Neuron (in vitro differentiated cells): ENCODE measurements around the gene IL16.

Source experiments
- H2AFZ ChIP-seq: one replicate; pipeline ENCODE4 v1.6.1; 2013; ENCODE audit warnings: low read depth, mild to moderate bottlenecking, inconsistent platforms, low read length, moderate library complexity
- H3K27me3 ChIP-seq: one replicate; pipeline ENCODE4 v1.6.1; 2013; ENCODE audit warnings: low read length; ENCODE audit not compliant: insufficient read depth
- H3K36me3 ChIP-seq: one replicate; pipeline ENCODE4 v1.6.1; 2013; ENCODE audit warnings: low read length; ENCODE audit not compliant: insufficient read depth
- H3K4me1 ChIP-seq: one replicate; pipeline ENCODE4 v1.6.1; 2013; ENCODE audit warnings: low read length; ENCODE audit not compliant: insufficient read depth
- H3K4me3 ChIP-seq: 2 replicates; pipeline ENCODE4 v1.5.1; 2013; ENCODE audit warnings: mild to moderate bottlenecking, low read length, moderate library complexity
- H3K9me3 ChIP-seq: one replicate; pipeline ENCODE4 v1.6.1; 2013; ENCODE audit warnings: low read length

IL16 gene

GRCh38 chr15:81182031-81182755, 14.5 kb upstream of the IL16 start:
- no peaks in the 10 kb centered on the region for H3K36me3 ChIP-seq
- H3K4me1 ChIP-seq: no peaks in the 10 kb centered on the region
- peaks cover 12% of the 10 kb centered on the region for H3K27me3 ChIP-seq
- H3K9me3 ChIP-seq: no peaks in the 10 kb centered on the region
- no peak overlapping the region for H3K4me3 ChIP-seq
- H2AFZ ChIP-seq: no peak overlapping the region

DNA sequence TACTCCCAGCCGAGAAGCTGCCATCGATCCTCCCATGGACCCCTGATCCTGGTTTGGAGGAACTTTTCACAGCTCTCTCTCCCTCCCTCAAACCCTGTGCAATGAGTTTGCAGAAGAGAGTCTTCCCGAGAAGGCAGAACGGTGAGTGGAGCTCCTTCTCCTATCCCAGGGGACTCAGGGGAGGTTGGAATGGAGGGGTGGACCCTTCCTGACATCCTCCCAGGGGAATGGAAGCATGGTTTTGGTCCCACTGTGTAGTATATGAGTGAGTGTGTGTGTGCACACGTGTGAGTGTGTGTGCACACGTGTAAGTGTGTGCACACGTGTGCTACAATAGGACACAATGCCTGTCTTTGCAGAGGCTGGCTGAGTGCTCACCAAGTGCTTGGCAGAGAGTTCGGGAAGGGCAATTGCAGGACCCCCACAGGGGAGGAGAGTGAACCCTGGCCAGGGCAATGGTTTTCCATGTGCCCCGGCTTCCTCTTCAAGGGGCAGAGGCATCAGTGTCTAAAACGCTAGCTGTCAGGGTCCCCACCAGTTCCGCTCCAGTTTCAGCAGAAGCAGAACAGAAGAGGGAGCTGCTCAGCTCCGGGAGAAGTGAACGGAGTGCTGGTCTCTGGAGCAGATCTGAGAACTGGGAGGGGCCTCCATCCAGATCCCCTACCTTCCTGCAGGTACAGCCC, 13.8 kb upstream of the IL16 start:
- Histone ChIP-seq H3K36me3 (no peaks in the 10 kb centered on the region), H3K27me3 (peaks cover 12% of the 10 kb centered on the region), H3K4me3 (no peak overlapping the region), H3K4me1 (no peaks in the 10 kb centered on the region), H3K9me3 (no peaks in the 10 kb centered on the region), H2AFZ (no peak overlapping the region)

GRCh38 chr15:81183439-81183775, 13.3 kb upstream of the IL16 start:
- Histone ChIP-seq H3K27me3 (peaks cover 12% of the 10 kb centered on the region), H3K4me3 (no peak overlapping the region), H2AFZ (no peak overlapping the region), H3K4me1 (no peaks in the 10 kb centered on the region), H3K36me3 (no peaks in the 10 kb centered on the region), H3K9me3 (no peaks in the 10 kb centered on the region)

- no peaks in the 10 kb centered on the region for H3K4me1 ChIP-seq
- no peaks in the 10 kb centered on the region for H3K36me3 ChIP-seq
- H2AFZ ChIP-seq: no peak overlapping the region
- H3K9me3 ChIP-seq: no peaks in the 10 kb centered on the region
- no peak overlapping the region for H3K4me3 ChIP-seq
- H3K27me3 ChIP-seq: peaks cover 12% of the 10 kb centered on the region
Measured at GRCh38 chr15:81184188-81184587, 12.5 kb upstream of the IL16 start.

- Histone ChIP-seq H3K27me3 (peaks cover 12% of the 10 kb centered on the region), H3K4me1 (no peaks in the 10 kb centered on the region), H3K36me3 (no peaks in the 10 kb centered on the region), H3K4me3 (no peak overlapping the region), H3K9me3 (no peaks in the 10 kb centered on the region), H2AFZ (no peak overlapping the region)
Measured at GRCh38 chr15:81185631-81186295, 10.9 kb upstream of the IL16 start.

- no peaks in the 10 kb centered on the region for H3K4me1 ChIP-seq
- no peak overlapping the region for H3K4me3 ChIP-seq
- no peaks in the 10 kb centered on the region for H3K36me3 ChIP-seq
- no peaks in the 10 kb centered on the region for H3K27me3 ChIP-seq
- no peaks in the 10 kb centered on the region for H3K9me3 ChIP-seq
- H2AFZ ChIP-seq: no peak overlapping the region
Measured at GRCh38 chr15:81188354-81188753, 8.3 kb upstream of the IL16 start.

- H3K4me1 ChIP-seq: no peaks in the 10 kb centered on the region
- no peak overlapping the region for H3K4me3 ChIP-seq
- H3K27me3 ChIP-seq: no peaks in the 10 kb centered on the region
- no peaks in the 10 kb centered on the region for H3K36me3 ChIP-seq
- no peaks in the 10 kb centered on the region for H3K9me3 ChIP-seq
- no peak overlapping the region for H2AFZ ChIP-seq
Measured at GRCh38 chr15:81189583-81190283, 6.9 kb upstream of the IL16 start.

DNA sequence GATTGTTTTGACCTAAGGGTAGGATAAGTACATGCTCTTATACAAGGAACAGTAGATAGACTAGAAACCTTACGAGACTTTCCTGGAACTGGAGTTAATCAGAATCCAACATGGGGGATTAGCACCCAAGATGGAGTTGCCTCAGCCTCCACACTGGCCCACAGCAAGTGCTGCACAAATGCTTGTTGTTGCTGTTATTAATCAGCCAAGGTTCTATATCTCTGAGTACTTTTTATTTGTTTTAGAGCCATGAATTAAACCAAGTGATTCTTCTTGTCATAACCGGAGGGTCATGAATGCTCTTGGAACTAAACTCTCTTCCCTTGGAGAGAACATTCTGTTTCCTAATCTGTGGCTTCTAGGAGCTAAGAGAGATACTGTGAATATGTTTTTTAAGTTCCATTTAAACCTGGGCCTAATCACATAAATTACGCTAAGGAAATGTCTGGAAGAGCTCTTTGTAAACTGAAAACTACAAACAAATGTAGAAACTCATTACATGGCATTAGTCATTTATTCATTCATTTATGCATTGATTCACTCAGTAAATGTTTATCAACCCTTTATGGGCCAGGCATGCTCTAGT, 5.7 kb upstream of the IL16 start:
- no peak overlapping the region for H3K4me3 ChIP-seq
- no peak overlapping the region for H2AFZ ChIP-seq
- no peaks in the 10 kb centered on the region for H3K36me3 ChIP-seq
- H3K4me1 ChIP-seq: no peaks in the 10 kb centered on the region
- H3K27me3 ChIP-seq: no peaks in the 10 kb centered on the region
- H3K9me3 ChIP-seq: no peaks in the 10 kb centered on the region

GRCh38 chr15:81191701-81192100, 5.0 kb upstream of the IL16 start:
- Histone ChIP-seq H2AFZ (no peak overlapping the region), H3K4me1 (no peaks in the 10 kb centered on the region), H3K36me3 (no peaks in the 10 kb centered on the region), H3K4me3 (no peak overlapping the region), H3K9me3 (no peaks in the 10 kb centered on the region), H3K27me3 (no peaks in the 10 kb centered on the region)

DNA sequence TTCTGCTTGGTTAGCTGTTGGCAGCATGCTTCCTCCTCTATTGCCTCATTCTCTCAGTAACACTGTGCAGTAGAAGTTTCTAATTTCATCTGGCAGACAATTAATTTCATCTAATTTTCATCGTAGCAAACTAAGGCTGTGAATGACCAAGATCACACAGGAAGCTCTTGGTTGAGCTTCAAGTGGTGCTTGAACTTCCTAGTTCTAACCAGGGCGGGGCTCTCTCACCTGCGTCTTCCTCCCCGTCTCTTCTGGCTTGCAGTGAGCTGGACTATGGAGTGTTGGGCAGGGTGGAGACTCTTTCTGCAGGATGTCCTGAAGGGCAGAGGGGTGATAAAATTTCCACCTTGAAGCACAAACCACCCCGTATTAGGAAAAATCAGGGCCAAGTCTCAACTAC, 2.0 kb upstream of the IL16 start:
- Histone ChIP-seq H3K9me3 (no peaks in the 10 kb centered on the region), H3K4me1 (no peaks in the 10 kb centered on the region), H3K27me3 (no peaks in the 10 kb centered on the region), H2AFZ (no peak overlapping the region), H3K36me3 (no peaks in the 10 kb centered on the region), H3K4me3 (no peak overlapping the region)

DNA sequence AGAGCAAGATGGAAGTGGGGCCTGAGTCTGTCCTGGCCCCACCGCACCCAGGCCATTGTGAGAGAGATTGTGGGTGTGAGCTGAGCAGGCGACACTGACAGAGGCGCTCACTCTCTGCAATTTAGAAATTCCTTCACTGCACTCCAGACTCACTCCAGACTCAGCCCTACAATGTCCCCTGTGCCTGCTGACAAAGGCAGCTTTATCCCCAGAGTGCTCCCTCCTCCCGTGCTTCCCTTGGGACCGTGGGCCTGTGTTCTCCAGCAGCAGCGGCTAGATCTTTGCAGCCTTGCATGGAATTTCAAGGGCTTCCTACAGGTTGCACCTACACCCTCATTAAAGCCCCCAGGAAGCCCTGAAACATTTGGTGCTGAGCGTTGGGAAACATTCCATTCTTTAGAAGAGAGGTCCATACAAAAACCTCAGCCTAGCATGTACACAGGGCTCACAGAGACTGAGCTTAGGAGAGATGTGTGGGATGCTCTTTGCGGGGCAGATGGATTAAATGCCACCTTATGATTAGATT, 1.3 kb upstream of the IL16 start:
- Histone ChIP-seq H3K27me3 (no peaks in the 10 kb centered on the region), H3K4me1 (no peaks in the 10 kb centered on the region), H3K4me3 (no peak overlapping the region), H2AFZ (no peak overlapping the region), H3K9me3 (no peaks in the 10 kb centered on the region), H3K36me3 (no peaks in the 10 kb centered on the region)

DNA sequence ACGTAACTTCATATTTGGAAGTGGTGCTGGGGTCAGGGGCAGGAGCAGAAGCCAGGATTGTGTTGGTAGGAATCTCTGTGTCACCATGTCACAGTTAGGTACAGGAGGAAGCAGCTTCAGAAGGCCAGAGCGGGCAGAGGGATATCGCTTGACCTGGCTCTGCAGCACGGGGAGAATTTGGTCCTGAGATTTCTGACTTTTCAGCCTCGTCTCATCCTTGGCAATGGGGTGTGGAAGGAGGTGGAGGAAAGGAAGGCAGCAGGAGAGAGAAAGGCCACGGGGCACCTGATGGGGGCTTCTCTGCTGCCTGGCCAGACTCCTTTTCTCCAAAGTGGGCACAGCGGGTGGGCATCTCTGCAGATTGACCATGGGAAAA, 564 bp downstream of the IL16 start:
- Histone ChIP-seq H3K36me3 (no peaks in the 10 kb centered on the region), H2AFZ (no peak overlapping the region), H3K4me3 (no peak overlapping the region), H3K9me3 (no peaks in the 10 kb centered on the region), H3K27me3 (no peaks in the 10 kb centered on the region), H3K4me1 (no peaks in the 10 kb centered on the region)
